Memory B cell (primary cell): ENCODE results near the gene AP2B1.

Source experiments
- ATAC-seq: fragments of 150-1000 bp; cut with Tn5 transposase; 2 replicates; pipeline ENCODE4 v1.10.0; 2021; ENCODE audit warnings: low read depth, mild to moderate bottlenecking, moderate library complexity
- DNase-seq, 2 donors: peaks; one replicate each; pipeline ENCODE4 v3.0.0; 2022; ENCODE audit warnings: low spot score in 2 of 2
- H3K27ac Mint-ChIP-seq: one replicate; pipeline ENCODE4 v1.8.0; 2022; ENCODE audit warnings: mild to moderate bottlenecking, moderate library complexity, mixed read lengths
- H3K27me3 Mint-ChIP-seq: one replicate; pipeline ENCODE4 v1.8.0; 2022; ENCODE audit warnings: mixed read lengths
- H3K36me3 Mint-ChIP-seq: one replicate; pipeline ENCODE4 v1.8.0; 2022; ENCODE audit warnings: mild to moderate bottlenecking, mixed read lengths
- H3K4me1 Mint-ChIP-seq: one replicate; pipeline ENCODE4 v1.8.0; 2022; ENCODE audit warnings: mixed read lengths
- H3K4me3 Mint-ChIP-seq: one replicate; pipeline ENCODE4 v1.8.0; 2022; ENCODE audit warnings: mild to moderate bottlenecking, moderate library complexity, mixed read lengths
- H3K9me3 Mint-ChIP-seq: one replicate; pipeline ENCODE4 v1.8.0; 2022; ENCODE audit warnings: mixed read lengths

Gene AP2B1

GRCh38 chr17:35621768-35622167 is 34.6 kb downstream of the AP2B1 start:
- Mint-ChIP-seq H3K36me3 (peaks cover 6% of the 10 kb centered on the region), H3K9me3 (no peaks in the 10 kb centered on the region), H3K27ac (no peak overlapping the region), H3K4me3 (no peak overlapping the region), H3K27me3 (no peaks in the 10 kb centered on the region), H3K4me1 (peaks cover 12% of the 10 kb centered on the region)
- DNase-seq (no peak), ATAC-seq (no peak)

- Mint-ChIP-seq H3K4me3 (no peak overlapping the region), H3K9me3 (no peaks in the 10 kb centered on the region), H3K27me3 (no peaks in the 10 kb centered on the region), H3K27ac (peak overlapping the region; percentile 70), H3K4me1 (peaks cover 7% of the 10 kb centered on the region), H3K36me3 (peaks cover 20% of the 10 kb centered on the region)
- no peak for DNase-seq
- ATAC-seq: no peak
Observed at GRCh38 chr17:35627417-35627816, 40.3 kb downstream of the AP2B1 start.

DNA sequence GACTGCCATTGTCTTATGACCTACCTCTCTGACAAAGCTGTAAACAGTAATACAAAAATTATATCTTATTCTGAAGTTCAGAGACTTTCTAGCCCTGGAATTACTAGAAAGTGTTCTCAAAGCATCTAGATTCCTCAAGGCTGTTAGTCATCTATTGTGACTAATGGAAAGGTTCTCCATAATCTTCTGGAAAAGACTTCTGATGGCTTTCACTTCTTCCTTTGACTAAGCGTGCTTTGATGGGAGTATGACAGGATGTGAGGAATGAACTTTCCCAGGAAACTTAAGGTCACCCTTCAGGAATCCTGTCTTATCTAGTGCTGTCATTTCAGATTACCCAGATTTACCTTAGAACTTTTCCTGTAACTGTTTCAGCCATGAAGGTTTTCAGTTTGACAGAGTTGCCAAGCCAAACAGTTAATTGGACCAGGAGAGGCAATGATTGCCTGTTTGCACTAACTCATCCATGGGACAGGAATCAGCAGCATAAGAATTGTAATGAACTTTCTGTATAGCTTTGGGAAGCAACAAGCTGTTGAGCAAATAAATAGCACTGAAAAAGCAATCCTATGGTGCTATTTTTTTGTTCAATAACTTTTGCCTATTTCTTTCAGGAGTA is 43.5 kb downstream of the AP2B1 start:
- no peak overlapping the region for H3K4me3 Mint-ChIP-seq

GRCh38 chr17:35641032-35641431 is 53.9 kb downstream of the AP2B1 start:
- Mint-ChIP-seq H3K27me3 (no peaks in the 10 kb centered on the region), H3K4me3 (no peak overlapping the region), H3K36me3 (peaks cover 18% of the 10 kb centered on the region), H3K4me1 (no peaks in the 10 kb centered on the region), H3K27ac (no peak overlapping the region), H3K9me3 (no peaks in the 10 kb centered on the region)
- ATAC-seq (no peak), DNase-seq (no peak)

More for the DNA sequence above, 43.5 kb downstream of the AP2B1 start:
- DNase-seq (no peak), ATAC-seq (no peak)
- peaks cover 7% of the 10 kb centered on the region for H3K4me1 Mint-ChIP-seq
- no peaks in the 10 kb centered on the region for H3K27me3 Mint-ChIP-seq
- H3K9me3 Mint-ChIP-seq: no peaks in the 10 kb centered on the region
- no peak overlapping the region for H3K27ac Mint-ChIP-seq
- peaks cover 24% of the 10 kb centered on the region for H3K36me3 Mint-ChIP-seq

GRCh38 chr17:35645923-35646322 is 58.8 kb downstream of the AP2B1 start:
- DNase-seq: no peak
- H3K4me1 Mint-ChIP-seq: no peaks in the 10 kb centered on the region
- H3K27ac Mint-ChIP-seq: no peak overlapping the region
- no peak overlapping the region for H3K4me3 Mint-ChIP-seq
- no peak for ATAC-seq
- peaks cover 14% of the 10 kb centered on the region for H3K36me3 Mint-ChIP-seq
- H3K9me3 Mint-ChIP-seq: no peaks in the 10 kb centered on the region
- H3K27me3 Mint-ChIP-seq: no peaks in the 10 kb centered on the region

DNA sequence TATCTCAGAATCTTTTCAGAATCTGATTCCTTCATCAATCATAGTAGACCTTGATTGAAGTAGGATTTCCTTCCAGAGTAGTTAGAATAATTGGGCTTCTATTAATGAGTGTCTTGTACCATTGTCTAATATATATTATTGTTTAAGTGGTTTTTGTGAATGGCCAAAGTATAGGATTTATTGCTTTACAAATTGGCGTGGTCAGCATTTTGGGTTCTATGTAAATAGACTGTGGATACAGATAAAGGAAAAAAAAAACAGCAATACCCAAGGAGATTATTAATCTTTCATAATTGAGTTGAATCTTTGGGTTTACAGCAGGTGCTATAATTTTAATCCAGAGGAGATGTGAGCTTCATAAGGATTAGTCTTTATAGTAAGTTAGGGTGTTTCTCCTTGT is 64.3 kb downstream of the AP2B1 start:
- DNase-seq (no peak), ATAC-seq (no peak)
- H3K27ac Mint-ChIP-seq: no peak overlapping the region
- peaks cover 1% of the 10 kb centered on the region for H3K9me3 Mint-ChIP-seq
- H3K27me3 Mint-ChIP-seq: no peaks in the 10 kb centered on the region
- no peak overlapping the region for H3K4me3 Mint-ChIP-seq
- no peaks in the 10 kb centered on the region for H3K4me1 Mint-ChIP-seq
- peaks cover 32% of the 10 kb centered on the region for H3K36me3 Mint-ChIP-seq

GRCh38 chr17:35653619-35654361 is 66.7 kb downstream of the AP2B1 start:
- H3K27ac Mint-ChIP-seq: no peak overlapping the region
- H3K36me3 Mint-ChIP-seq: peaks cover 40% of the 10 kb centered on the region

DNA sequence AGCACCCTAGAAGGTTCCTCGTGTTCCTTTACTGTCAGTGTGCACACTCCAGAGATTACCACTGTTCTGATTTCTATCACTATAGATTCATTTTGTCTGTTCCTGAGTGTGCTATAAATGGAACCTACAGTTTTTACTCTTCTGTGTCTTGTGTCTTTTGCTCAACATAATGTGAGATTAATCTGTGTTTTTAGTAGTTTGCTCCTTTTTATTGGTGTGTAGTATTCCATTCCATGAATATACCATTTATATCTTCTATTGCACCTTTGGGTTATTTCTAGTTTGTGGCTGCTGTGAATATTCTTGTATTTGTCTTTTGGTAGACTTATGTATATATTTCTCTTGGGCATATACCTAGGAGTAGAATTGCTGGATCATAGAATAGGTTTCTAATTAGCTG is 68.2 kb downstream of the AP2B1 start:
- Mint-ChIP-seq H3K36me3 (peaks cover 45% of the 10 kb centered on the region), H3K27me3 (no peaks in the 10 kb centered on the region), H3K4me3 (no peak overlapping the region), H3K9me3 (peaks cover 1% of the 10 kb centered on the region), H3K4me1 (peaks cover 2% of the 10 kb centered on the region), H3K27ac (no peak overlapping the region)
- ATAC-seq (no peak), DNase-seq (no peak)

More at GRCh38 chr17:35653619-35654361, 66.7 kb downstream of the AP2B1 start:
- H3K9me3 Mint-ChIP-seq: peaks cover 1% of the 10 kb centered on the region
- no peak for ATAC-seq
- no peak for DNase-seq
- no peaks in the 10 kb centered on the region for H3K27me3 Mint-ChIP-seq
- no peak overlapping the region for H3K4me3 Mint-ChIP-seq
- H3K4me1 Mint-ChIP-seq: peaks cover 2% of the 10 kb centered on the region

DNA sequence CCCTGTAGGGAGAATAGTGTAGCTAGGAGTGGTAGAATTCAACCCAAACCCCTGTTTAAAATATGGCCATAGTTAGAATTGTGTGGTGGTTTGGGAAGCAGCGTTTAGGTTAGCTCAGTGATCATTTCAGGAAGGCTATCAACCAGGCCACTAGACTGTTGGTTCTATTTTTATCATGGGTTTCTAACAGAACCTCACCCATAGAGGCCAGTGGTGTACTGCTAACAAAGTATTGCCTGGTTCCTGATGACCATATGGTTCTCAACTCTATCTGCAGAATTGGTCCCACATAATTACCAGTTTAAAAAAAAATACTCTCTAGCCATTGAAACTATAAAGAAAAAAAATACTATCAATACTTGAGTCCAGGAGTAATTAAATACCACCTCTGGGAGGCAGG is 73.8 kb downstream of the AP2B1 start:
- H3K9me3 Mint-ChIP-seq: no peaks in the 10 kb centered on the region
- H3K27ac Mint-ChIP-seq: no peak overlapping the region
- peaks cover 42% of the 10 kb centered on the region for H3K36me3 Mint-ChIP-seq

DNA sequence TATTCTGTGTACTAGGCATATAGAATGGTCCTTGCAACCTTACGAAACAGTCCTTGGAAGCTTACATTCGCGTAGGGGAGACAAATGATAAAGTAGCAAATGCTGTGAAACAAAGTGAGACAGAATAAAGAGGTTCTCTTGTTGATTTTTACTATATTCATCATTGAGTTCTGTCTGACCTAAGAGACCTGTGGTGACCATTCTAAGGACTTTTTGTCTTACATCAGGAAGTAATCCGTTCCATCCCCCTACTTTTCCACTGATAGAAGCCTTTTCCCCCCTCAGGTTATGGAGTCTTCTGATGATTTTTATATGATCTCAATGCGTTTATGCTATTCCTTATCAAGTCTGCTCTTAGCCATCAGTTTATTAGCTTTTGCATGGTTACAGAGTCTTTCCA is 77.6 kb downstream of the AP2B1 start:
- Mint-ChIP-seq H3K27ac (no peak overlapping the region), H3K36me3 (peaks cover 33% of the 10 kb centered on the region), H3K9me3 (no peaks in the 10 kb centered on the region), H3K4me3 (no peak overlapping the region), H3K27me3 (no peaks in the 10 kb centered on the region), H3K4me1 (no peaks in the 10 kb centered on the region)
- DNase-seq (no peak), ATAC-seq (no peak)

More for the DNA sequence above, 73.8 kb downstream of the AP2B1 start:
- no peaks in the 10 kb centered on the region for H3K27me3 Mint-ChIP-seq
- no peak overlapping the region for H3K4me3 Mint-ChIP-seq
- DNase-seq (no peak), ATAC-seq (no peak)
- peaks cover 2% of the 10 kb centered on the region for H3K4me1 Mint-ChIP-seq

DNA sequence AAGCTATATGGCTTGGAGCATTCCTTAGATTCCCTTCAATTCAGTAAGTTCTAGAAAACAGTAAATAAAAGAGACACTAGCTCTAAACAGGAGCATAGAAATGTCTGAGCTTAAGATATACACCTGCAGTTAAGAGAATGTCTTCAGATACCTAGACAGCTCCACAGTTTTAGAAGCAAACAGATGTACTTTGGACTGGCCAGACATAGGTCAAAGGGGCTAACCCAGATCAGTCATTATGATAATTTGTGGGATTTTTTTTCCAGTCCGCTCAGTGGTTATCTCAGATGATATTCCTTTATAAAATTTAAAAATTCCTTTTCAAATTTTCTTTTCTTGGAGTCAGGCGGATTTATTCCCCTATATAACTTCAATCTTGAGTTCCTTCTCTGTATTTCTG is 78.5 kb downstream of the AP2B1 start:
- DNase-seq (no peak), ATAC-seq (no peak)
- H3K4me1 Mint-ChIP-seq: no peaks in the 10 kb centered on the region
- H3K36me3 Mint-ChIP-seq: peaks cover 34% of the 10 kb centered on the region
- H3K9me3 Mint-ChIP-seq: no peaks in the 10 kb centered on the region
- H3K4me3 Mint-ChIP-seq: no peak overlapping the region
- H3K27me3 Mint-ChIP-seq: no peaks in the 10 kb centered on the region
- no peak overlapping the region for H3K27ac Mint-ChIP-seq

GRCh38 chr17:35666070-35666469 is 78.9 kb downstream of the AP2B1 start:
- DNase-seq (no peak), ATAC-seq (no peak)
- H3K4me3 Mint-ChIP-seq: no peak overlapping the region
- no peak overlapping the region for H3K27ac Mint-ChIP-seq
- peaks cover 37% of the 10 kb centered on the region for H3K36me3 Mint-ChIP-seq
- H3K27me3 Mint-ChIP-seq: no peaks in the 10 kb centered on the region
- H3K4me1 Mint-ChIP-seq: no peaks in the 10 kb centered on the region
- no peaks in the 10 kb centered on the region for H3K9me3 Mint-ChIP-seq

GRCh38 chr17:35666967-35667532 is 79.9 kb downstream of the AP2B1 start:
- no peak for DNase-seq
- Mint-ChIP-seq H3K9me3 (no peaks in the 10 kb centered on the region), H3K36me3 (peaks cover 38% of the 10 kb centered on the region), H3K4me1 (no peaks in the 10 kb centered on the region), H3K4me3 (no peak overlapping the region), H3K27ac (no peak overlapping the region), H3K27me3 (no peaks in the 10 kb centered on the region)
- ATAC-seq: no peak

- ATAC-seq: no peak
- H3K9me3 Mint-ChIP-seq: no peaks in the 10 kb centered on the region
- no peak overlapping the region for H3K27ac Mint-ChIP-seq
- no peaks in the 10 kb centered on the region for H3K27me3 Mint-ChIP-seq
- H3K4me3 Mint-ChIP-seq: no peak overlapping the region
- peaks cover 32% of the 10 kb centered on the region for H3K36me3 Mint-ChIP-seq
- DNase-seq: no peak
- no peaks in the 10 kb centered on the region for H3K4me1 Mint-ChIP-seq
Observed at GRCh38 chr17:35668802-35669201, 81.7 kb downstream of the AP2B1 start.
